Measurements from ENCODE around the gene MPPED2. TPM values are rescaled to one million over a fixed set of nuclear protein-coding genes. Genes with fewer than 3 reads are reported as not detected.

Gene MPPED2
- total RNA-seq, 2 donors from 2014 or later, result 1.6 to 3.1 TPM

DNA sequence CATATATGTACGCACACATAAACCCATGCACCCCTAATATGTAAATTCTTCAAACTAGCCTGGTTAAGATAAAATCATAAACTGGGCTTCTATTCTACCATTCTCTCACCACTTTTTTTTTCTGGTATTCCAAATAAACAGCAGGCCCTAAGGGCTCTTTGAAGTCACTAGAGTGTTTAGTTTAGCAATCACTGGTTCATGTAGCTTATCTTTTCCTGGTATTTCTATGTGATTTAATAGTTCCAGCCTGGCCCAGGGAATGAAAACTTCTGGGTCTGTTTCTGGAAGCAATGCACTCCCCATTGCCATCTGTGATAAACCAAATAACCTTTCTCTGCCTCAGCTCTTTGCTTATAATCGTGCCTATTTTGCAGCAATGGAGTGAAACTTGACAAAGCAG lies 10.7 kb upstream of the MPPED2 start:
- 49 to 50% methylated on average over 2 of the region's 2 CpGs for WGBS, 2 donors
- no peaks in the 10 kb centered on the region for H3K4me1 ChIP-seq
- intact Hi-C loops (cut with DNase I), result no loop called here
- H3K27ac ChIP-seq, result no peak overlapping the region
- no peak overlapping the region for H3K4me3 ChIP-seq
- DNase-seq (no peak), ATAC-seq (no peak)
- no peaks in the 10 kb centered on the region for H3K9me3 ChIP-seq
- H3K27me3 ChIP-seq, result no peaks in the 10 kb centered on the region
- TF ChIP-seq POLR2A (IDR thresholded peaks at IDR 0.05) (no peak), CTCF (IDR thresholded peaks at IDR 0.05) (no peak)
- no peaks in the 10 kb centered on the region for H3K36me3 ChIP-seq (replicated peaks in 1 of 2; ENCODE audit: insufficient read depth in 1 of 2, low read depth in 2 of 2)

DNA sequence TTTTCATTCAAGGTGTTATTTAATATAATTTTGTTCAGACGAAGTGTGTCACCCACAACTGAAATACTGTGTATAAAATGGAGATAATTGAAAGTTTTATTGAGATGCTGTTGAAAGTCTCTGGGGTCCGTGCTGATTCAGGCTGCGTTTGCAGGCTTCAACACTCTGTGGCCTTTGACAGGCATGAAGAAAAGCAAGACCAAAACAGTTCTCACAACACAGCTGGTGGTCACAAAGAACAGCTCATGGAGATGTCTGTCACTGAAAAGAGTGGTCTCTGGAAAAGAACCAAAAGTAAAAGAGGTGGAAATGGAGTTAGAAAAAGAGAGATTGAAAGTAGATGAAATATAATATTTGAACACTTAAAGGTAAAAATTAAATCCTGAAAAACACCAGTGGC lies 9.8 kb upstream of the MPPED2 start:
- intact Hi-C loops (cut with DNase I), result no loop called here
- 51 to 58% methylated on average over 3 of the region's 3 CpGs for WGBS, 2 donors
- Histone ChIP-seq H3K27me3 (no peaks in the 10 kb centered on the region), H3K4me3 (no peak overlapping the region), H3K36me3 (replicated peaks in 1 of 2; ENCODE audit: insufficient read depth in 1 of 2, low read depth in 2 of 2) (no peaks in the 10 kb centered on the region), H3K4me1 (no peaks in the 10 kb centered on the region), H3K27ac (no peak overlapping the region), H3K9me3 (no peaks in the 10 kb centered on the region)
- no peak for DNase-seq
- TF ChIP-seq CTCF (IDR thresholded peaks at IDR 0.05), result no peak
- TF ChIP-seq POLR2A (IDR thresholded peaks at IDR 0.05), result no peak
- ATAC-seq, result no peak

DNA sequence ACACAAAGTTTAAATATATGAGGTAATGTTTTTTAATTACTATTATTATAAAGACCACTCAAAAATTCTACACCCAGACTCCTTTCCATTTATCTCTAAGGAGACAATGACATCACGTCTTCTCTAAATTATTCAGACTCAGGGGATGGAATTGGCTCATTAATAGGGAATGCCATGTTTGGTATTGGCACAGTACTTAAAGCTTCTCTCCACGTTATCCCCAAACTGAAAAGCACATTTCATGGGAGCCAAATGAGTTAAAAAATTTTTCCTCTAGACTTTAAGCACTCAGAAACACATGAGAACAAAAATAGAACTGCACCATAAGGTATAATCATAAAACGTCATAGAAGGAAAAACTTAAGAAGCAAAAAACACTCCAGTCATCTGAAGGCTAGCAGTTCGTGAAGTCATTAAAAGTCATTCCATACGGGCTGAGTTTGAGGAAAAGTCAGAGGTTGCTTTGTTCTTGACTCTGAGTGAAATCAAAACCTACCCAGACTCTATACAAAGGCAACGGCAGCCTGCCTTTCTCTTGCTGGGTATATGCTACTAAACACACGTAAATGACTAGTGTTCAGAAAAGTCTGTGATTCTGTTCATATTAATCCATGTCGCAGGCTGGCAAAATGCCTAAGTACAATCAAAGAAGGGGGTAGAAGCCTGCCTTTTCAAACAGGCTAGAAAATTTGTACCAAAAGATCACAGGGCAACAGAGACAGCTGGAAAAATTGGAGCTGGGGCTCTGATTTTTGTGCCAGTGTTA lies 8.7 kb upstream of the MPPED2 start:
- ATAC-seq (no peak), DNase-seq (no peak)
- Histone ChIP-seq H3K36me3 (replicated peaks in 1 of 2; ENCODE audit: insufficient read depth in 1 of 2, low read depth in 2 of 2) (no peaks in the 10 kb centered on the region), H3K27ac (no peak overlapping the region), H3K27me3 (no peaks in the 10 kb centered on the region), H3K9me3 (no peaks in the 10 kb centered on the region), H3K4me1 (no peaks in the 10 kb centered on the region), H3K4me3 (no peak overlapping the region)
- WGBS, 2 donors, result 47 to 54% methylated on average over 8 of the region's 8 CpGs
- intact Hi-C loops (cut with DNase I), result no loop called here
- TF ChIP-seq POLR2A (IDR thresholded peaks at IDR 0.05) (no peak), CTCF (IDR thresholded peaks at IDR 0.05) (no peak)

DNA sequence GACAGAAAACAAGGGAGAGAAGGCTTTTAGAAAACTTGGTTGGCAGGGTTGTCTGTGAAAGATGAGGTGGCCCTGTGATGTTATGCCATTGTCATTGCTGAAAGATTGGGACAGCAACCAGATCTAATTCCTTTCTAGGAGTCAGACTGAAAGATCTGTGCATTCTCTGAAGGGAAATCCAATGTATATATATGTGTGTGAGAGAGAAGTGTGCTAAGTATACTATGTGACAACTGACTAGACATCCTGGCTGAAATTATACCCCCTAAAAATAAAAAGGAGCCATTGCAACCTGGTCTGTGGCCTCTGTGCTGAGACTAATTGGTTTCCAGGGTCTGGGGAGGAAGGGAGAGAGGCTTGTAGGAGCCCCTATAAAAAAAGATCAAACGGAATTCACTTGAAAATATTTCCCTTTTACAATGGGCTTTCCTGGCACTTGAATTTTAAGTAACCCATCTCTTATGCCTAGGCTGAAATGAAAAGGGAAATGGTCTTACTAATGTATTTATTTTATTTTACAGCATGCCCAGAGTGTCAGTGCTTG lies 1.2 kb upstream of the MPPED2 start:
- WGBS, 2 donors, result 42 to 47% methylated on average over 1 of the region's 1 CpG
- Histone ChIP-seq H3K36me3 (replicated peaks in 1 of 2; ENCODE audit: insufficient read depth in 1 of 2, low read depth in 2 of 2) (no peaks in the 10 kb centered on the region), H3K27me3 (no peaks in the 10 kb centered on the region), H3K27ac (peak overlapping the region in 2 of 4 donors; percentile 74 to 81), H3K4me3 (no peak overlapping the region), H3K9me3 (no peaks in the 10 kb centered on the region), H3K4me1 (peaks cover 13% of the 10 kb centered on the region)
- DNase-seq (no peak), ATAC-seq (no peak)
- TF ChIP-seq POLR2A (IDR thresholded peaks at IDR 0.05), result no peak
- TF ChIP-seq CTCF (IDR thresholded peaks at IDR 0.05), result no peak
- intact Hi-C loops (cut with DNase I), result no loop called here

- WGBS, 2 donors, result 2% methylated on average over 23 to 40 of the region's 42 CpGs
- peak overlapping the region; percentile 65 to 69 for H3K4me3 ChIP-seq
- H3K27ac ChIP-seq, result peak overlapping the region; percentile 40 to 90 (median 78)
- peaks cover 13% of the 10 kb centered on the region for H3K4me1 ChIP-seq
- H3K9me3 ChIP-seq, result no peaks in the 10 kb centered on the region
- intact Hi-C loops (cut with DNase I), result no loop called here
- ATAC-seq (peak; percentile 63), DNase-seq (peak; percentile 16 to 32 (median 25))
- no peaks in the 10 kb centered on the region for H3K36me3 ChIP-seq (replicated peaks in 1 of 2; ENCODE audit: insufficient read depth in 1 of 2, low read depth in 2 of 2)
- H3K27me3 ChIP-seq, result no peaks in the 10 kb centered on the region
- TF ChIP-seq POLR2A (IDR thresholded peaks at IDR 0.05), result no peak
- TF ChIP-seq CTCF (IDR thresholded peaks at IDR 0.05), result no peak
Observed at GRCh38 chr11:30585892-30586250, 282 bp downstream of the MPPED2 start.
